NCI-H524 (cell line): ENCODE results near the gene ITIH5.
"Not testable (repeated sequence)": the region's sequence is repeated elsewhere in the genome, so short reads cannot be mapped to it uniquely, and the experiment has no call there.

Source experiments
- DNase-seq, 2 experiments: peaks; one replicate each; lab custom pipeline; 2025; lab: John Stamatoyannopoulos, UW

The ITIH5 gene

DNA sequence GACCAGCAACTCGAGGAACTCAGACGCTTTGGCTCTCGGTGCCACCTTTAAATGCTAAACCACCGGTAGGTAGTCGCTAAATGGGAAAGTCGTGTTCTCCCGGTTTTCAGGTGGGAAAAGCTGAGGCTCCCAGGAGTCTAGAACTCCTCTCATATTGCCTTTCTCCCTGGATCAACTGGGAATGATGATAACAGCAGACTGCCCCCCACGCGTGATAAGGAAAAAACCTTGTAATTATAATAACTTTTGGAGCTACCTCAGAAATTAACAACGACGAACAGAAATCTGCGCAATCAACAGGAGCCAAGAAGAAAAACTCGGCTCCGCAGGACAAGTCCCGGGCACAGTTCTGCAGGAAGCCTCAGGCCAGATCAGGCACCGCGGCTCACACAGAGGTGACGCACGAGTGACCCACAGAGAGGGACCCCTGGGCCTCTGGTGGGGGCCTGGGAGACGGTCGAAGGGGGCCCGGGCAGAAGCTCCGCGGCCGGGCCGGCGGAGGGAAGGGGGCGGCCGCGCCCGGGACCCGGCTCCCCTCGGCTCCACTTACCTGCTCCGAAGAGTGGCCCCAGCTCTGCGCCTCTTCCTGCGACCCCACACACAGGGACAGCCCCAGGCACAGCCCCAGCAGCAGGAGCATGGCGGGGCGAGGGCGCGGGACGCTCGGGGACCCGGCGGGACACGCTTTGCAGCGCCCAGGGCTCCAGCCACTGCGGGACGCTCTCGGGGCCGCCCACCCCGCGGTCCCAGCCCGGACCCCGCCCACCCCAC lies at the start of gene ITIH5:
Gene ITIH5, minus strand, starts transcription at position 714 of the 771 bp plus-strand sequence. Its CDS starts 74 bp downstream, at position 640.
- DNase-seq, result peak in 1 of 2 experiments; percentile 5

DNA sequence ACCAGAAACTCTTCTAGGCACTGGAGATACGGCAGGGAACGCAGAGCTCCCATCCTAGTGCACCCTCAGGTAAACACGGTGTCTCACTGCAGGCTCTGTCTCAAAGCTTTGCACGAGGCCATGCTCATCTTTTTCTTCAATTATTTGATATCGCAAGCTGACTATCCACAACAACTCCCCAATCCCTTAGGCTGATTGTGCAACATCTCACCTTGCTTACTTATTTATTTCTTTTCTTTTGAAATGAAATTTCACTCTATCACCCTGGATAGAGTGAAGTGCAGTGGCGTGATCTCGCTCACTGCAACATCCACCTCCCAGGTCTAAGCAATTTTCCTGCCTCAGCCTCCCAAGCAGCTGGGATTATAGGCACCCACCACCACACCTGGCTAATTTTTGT lies 48.7 kb upstream of the ITIH5 start:
- DNase-seq, result no peak

DNA sequence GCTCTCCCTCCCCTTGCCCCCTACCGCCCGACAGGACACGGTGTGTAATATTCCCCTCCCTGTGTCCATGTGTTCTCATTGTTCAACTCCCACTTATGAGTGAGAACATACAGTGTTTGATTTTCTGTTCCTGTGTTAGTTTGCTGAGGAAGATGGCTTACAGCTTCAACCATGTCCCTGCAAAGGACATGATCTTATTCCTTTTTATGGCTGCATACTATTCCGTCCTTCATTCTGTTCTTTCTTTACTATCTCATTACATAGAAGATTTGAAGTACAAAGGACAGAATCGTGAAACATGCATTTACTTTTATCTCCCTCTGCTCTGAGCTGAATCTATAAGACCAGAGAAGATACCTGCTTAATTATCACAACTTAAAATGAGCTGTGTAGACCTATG lies 44.3 kb upstream of the ITIH5 start:
- not testable (repeated sequence) for DNase-seq

- no peak for DNase-seq
Measured at GRCh38 chr10:7710446-7710845, 43.7 kb upstream of the ITIH5 start.

GRCh38 chr10:7708832-7709231 lies 42.1 kb upstream of the ITIH5 start:
- no peak for DNase-seq

- no peak for DNase-seq
Measured at GRCh38 chr10:7707858-7708622, 41.3 kb upstream of the ITIH5 start.

DNA sequence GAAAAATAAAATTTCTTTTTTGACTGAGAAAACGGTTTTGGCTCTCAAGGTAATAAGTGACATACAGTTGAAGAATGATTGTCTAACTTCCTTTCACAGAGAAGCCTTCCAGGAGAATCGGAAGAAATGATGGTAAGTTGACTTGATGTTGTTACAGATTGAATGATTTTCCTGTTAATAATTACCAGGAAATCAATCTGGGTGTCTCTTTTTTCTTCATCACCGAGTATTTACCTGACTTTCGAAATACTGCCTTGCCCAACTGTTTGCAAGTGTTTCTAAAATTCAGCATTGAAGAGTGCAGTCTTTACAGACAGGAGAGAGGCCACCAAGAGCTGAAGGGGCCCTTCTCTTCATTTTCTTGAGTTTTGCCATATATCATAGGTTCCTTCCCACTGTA lies 40.3 kb upstream of the ITIH5 start:
- DNase-seq, result no peak

DNA sequence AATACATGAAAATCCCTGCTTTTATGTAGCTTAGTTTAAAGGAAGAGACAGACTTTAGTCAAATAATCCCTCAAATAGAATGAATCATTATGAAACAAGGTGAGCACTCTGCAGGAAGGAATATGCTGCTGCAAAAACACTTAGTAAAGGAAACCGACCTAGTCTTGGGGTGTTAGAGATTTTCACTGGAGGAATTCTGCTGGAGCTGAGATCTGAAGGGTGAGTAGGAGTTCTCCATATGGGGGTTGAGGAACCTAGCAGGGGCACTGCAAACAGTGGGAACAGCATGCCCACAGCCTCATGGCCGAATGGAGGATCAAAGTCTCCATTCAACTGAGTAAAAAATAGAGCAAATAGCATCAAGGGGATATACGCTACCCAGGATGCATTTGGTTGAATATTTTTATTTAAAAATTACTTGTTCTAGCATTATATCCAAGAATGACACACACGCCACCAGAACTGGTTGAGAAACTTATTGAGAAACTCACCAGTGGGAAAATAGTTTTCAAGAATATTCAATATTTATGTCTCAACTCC lies 39.8 kb upstream of the ITIH5 start:
- no peak for DNase-seq

DNA sequence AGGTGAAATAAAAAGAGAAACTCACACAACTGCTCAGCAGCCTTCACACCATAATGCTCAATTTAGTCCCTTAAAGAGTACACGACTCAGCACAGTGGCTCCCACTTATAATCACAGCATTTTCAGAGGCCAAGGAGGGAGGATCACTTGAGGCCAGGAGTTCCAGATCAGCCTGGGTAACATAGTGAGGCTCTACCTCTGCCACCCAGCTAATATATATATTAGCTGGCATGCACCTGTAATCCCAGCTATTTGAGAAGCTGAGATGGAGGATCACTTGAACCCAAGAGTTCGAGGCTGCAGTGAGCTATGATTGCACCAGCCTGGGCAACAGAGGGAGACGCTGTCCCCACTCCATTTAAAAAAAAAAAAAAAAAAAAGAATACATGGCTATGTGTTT lies 38.6 kb upstream of the ITIH5 start:
- DNase-seq, result no peak

- DNase-seq, result no peak
Measured at GRCh38 chr10:7704071-7705016, 37.6 kb upstream of the ITIH5 start.

- DNase-seq, result no peak
Measured at GRCh38 chr10:7703140-7703539, 36.4 kb upstream of the ITIH5 start, which contains the start of gene ITIH2. Gene ITIH2, plus strand, starts transcription at chr10:7703316. Its CDS starts 119 bp downstream, at chr10:7703435.

DNA sequence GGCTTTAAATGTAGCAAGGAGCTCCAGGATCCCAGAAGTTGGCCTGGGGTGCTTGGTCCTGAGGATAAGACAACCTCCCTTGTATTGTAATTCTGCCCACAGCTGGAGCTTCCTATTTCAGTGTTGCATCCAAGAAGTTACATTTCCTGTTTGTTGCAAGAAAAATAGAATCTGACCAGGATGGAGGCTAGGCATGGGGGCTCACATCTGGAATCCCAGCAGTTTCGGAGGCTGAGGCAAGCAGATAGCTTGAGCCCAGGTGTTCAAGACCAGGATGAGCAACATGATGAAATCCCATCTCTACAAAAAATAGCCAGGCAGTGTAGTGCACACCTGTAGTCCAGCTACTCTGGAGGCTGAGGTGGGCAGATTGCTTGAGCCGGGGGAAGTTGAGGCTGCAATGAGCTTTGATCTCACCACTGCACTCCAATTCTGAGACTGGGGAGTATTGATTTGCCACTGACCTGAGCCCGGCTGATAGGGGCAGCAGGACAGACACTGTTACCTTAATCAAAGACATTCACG lies 35.6 kb upstream of the ITIH5 start:
- DNase-seq, result no peak

GRCh38 chr10:7701158-7701742 lies 34.5 kb upstream of the ITIH5 start:
- DNase-seq, result no peak

GRCh38 chr10:7700577-7701125 lies 33.9 kb upstream of the ITIH5 start:
- DNase-seq, result no peak

GRCh38 chr10:7697426-7697825 lies 30.7 kb upstream of the ITIH5 start:
- DNase-seq, result no peak

DNA sequence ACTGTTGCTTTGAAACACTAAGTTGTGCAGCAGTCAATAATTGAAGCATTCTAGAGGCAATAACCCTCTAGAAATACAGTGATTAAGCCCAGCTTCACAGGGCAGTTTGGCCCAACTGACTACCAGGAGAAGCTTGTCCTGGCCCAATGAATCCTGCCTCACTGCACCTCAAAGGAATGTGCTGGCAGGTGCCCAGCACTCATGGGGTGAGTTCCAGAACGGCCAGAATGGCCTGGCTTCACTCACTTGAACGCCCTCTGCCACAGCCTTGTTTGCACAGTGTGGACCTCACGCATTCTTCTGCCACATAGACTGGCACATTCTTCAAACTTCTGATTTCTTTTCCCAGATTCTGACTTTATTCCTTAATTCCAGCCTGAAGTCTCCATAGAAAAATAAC lies 29.8 kb upstream of the ITIH5 start:
- no peak for DNase-seq

- not testable (repeated sequence) for DNase-seq
Measured at GRCh38 chr10:7693194-7693593, 26.4 kb upstream of the ITIH5 start.

DNA sequence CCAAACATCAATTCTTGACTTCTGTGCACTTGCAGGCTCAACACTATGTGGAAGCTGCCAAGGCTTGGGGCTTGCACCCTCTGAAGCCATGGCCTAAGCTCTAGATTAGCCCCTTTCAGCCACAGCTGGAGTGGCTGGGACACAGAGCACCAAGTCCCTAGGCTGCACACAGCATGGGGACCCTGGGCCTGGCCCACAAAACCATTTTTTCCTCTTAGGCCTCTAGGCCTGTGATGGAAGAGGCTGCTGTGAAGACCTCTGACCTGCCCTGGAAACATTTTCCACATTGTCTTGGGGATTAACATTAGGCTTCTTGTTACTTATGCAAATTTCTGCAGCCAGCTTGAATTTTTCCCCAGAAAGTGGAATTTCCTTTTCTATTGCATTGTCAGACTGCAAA lies 25.6 kb upstream of the ITIH5 start:
- not testable (repeated sequence) for DNase-seq

- not testable (repeated sequence) for DNase-seq
Measured at GRCh38 chr10:7690885-7691597, 24.3 kb upstream of the ITIH5 start.

- no peak for DNase-seq
Measured at GRCh38 chr10:7689591-7689990, 22.8 kb upstream of the ITIH5 start.
